K562 (cell line): ENCODE results near the gene LRRTM3. TPM values are rescaled to one million over a fixed set of nuclear protein-coding genes. Genes with fewer than 3 reads are reported as not detected.

Source experiments
- CHD7 ChIP-seq: fragments of 200-600 bp; sonication (generic); IDR thresholded peaks from one replicate; pipeline ENCODE4 v1.6.1; 2012; ENCODE audit warnings: mild to moderate bottlenecking, low read depth, low read length, inconsistent platforms
- MYNN ChIP-seq, 2 experiments: sonication (generic); formaldehyde crosslinking in 1 of 2; IDR thresholded peaks; 2 replicates each; pipeline versions ENCODE4 v1.5.0 to v1.6.1; 2016 to 2020; ENCODE audit warnings: antibody characterized with exemption in 1 of 2, missing genetic modification reagents in 1 of 2
- STAT5B ChIP-seq: fragments of 250-450 bp; sonication (Bioruptor Pico); IDR thresholded peaks from 2 replicates; pipeline ENCODE4 v1.8.0; 2021; ENCODE audit warnings: mild to moderate bottlenecking, inconsistent platforms
- TBP ChIP-seq: optimal IDR thresholded peaks from 2 replicates; pipeline ENCODE3; 2011; ENCODE audit warnings: low read depth, low read length, improper control_type of control experiment
- ZNF507 ChIP-seq: conservative IDR thresholded peaks from 2 replicates; pipeline ENCODE4 v1.6.1; 2017; ENCODE audit warnings: missing genetic modification characterization, missing compliant biosample characterization
- polyA plus RNA-seq, 8 experiments: library from polyadenylated mRNA; depleted of rRNA in 4 of 8; stranded (reverse) in 5 of 8; unstranded in 3 of 8; fragments of >200 nt; fragmentation: Nextera tagmentation in 2 of 8; fragmentation: Illumina TruSeq in 1 of 8; extraction: Ambion mirVana in 2 of 8; extraction: Trizol in 1 of 8; gene quantifications; 2 replicates each; pipeline versions ENCODE4 v1.2.1 to v1.2.3, GENCODE V29; 2011 to 2014; ENCODE audit warnings: inconsistent platforms in 1 of 8, missing spikeins in 1 of 8
- total RNA-seq, 7 experiments: library from RNA; depleted of rRNA in 6 of 7; stranded (reverse); fragments of >200 nt in 6 of 7; fragmentation: Illumina TruSeq in 2 of 7; extraction: Trizol in 2 of 7; gene quantifications; 2 replicates each; pipeline versions ENCODE4 v1.2.1 to v1.2.3, GENCODE V29; 2011 to 2021; ENCODE audit warnings: low replicate concordance in 1 of 7

Gene LRRTM3
- total and polyA plus RNA-seq, 9 of the 15 experiments (the other 6 are each of a cell fraction or from before 2014, with no cell fraction given): not detected

DNA sequence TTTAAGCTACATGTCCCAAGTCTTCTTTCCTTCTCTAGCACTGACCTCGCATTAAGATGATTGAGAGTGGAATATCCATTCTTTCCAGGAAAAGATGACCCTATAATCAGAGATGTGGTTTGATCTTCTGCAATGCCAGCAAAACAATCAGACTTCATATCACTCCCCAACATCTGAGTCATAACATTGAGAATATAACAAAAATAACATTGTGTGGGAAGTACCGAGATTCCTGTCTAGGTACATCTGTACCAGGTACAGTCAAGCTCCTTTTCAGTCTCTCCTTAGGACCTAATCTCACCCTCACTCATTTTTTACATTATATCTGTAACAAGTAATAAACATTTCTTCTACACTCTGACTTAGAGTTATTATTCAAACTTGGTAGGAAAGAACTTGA, 201.6 kb downstream of the LRRTM3 start (continued):
- no peak for TF ChIP-seq CHD7
- no peak for TF ChIP-seq MYNN (IDR thresholded peaks at IDR 0.05)
- TF ChIP-seq MYNN (CRISPR knock-in tag; IDR thresholded peaks at IDR 0.05): no peak
- no peak for TF ChIP-seq TBP
- no peak for TF ChIP-seq ZNF507 (tag)
- TF ChIP-seq STAT5B (CRISPR knock-in tag): no peak
